ENCODE results near the gene TBL1XR1.
"Not testable (repeated sequence)": the region's sequence is repeated elsewhere in the genome, so short reads cannot be mapped to it uniquely, and the experiment has no call there.

The TBL1XR1 gene

GRCh38 chr3:177208223-177208622, 10.9 kb upstream of the TBL1XR1 start:
- no peak for DNase-seq

GRCh38 chr3:177206936-177207335, 9.7 kb upstream of the TBL1XR1 start:
- no peak for DNase-seq

- DNase-seq, result no peak
These were observed 6.6 kb upstream of the TBL1XR1 start for GRCh38 chr3:177203689-177204395.

- not testable (repeated sequence) for DNase-seq
These were observed 5.7 kb upstream of the TBL1XR1 start for GRCh38 chr3:177203016-177203415.

- DNase-seq, result no peak
These were observed 4.6 kb upstream of the TBL1XR1 start for GRCh38 chr3:177201700-177202397.

GRCh38 chr3:177199206-177199760, 2.0 kb upstream of the TBL1XR1 start:
- no peak for DNase-seq

- peak in 1 of 2 experiments; percentile 61 for DNase-seq
These were observed 612 bp upstream of the TBL1XR1 start for GRCh38 chr3:177197727-177198460.

- DNase-seq, result peak; percentile 45 to 48
These were observed 734 bp downstream of the TBL1XR1 start for GRCh38 chr3:177196456-177197040.

- DNase-seq, result peak in 1 of 2 experiments; percentile 32
These were observed 1.2 kb downstream of the TBL1XR1 start for GRCh38 chr3:177196008-177196455.

GRCh38 chr3:177195242-177195991, 1.9 kb downstream of the TBL1XR1 start:
- peak; percentile 35 to 55 for DNase-seq

GRCh38 chr3:177194299-177194698, 3.0 kb downstream of the TBL1XR1 start:
- DNase-seq, result no peak

GRCh38 chr3:177193688-177194268, 3.5 kb downstream of the TBL1XR1 start:
- no peak for DNase-seq

GRCh38 chr3:177193275-177193674, 4.0 kb downstream of the TBL1XR1 start:
- not testable (repeated sequence) for DNase-seq

GRCh38 chr3:177190756-177191681, 6.3 kb downstream of the TBL1XR1 start:
- DNase-seq, result no peak

- not testable (repeated sequence) for DNase-seq
These were observed 7.1 kb downstream of the TBL1XR1 start for GRCh38 chr3:177190184-177190583.

- DNase-seq, result not testable (repeated sequence)
These were observed 9.0 kb downstream of the TBL1XR1 start for GRCh38 chr3:177188325-177188724.

GRCh38 chr3:177186306-177186705, 11.0 kb downstream of the TBL1XR1 start:
- no peak for DNase-seq

GRCh38 chr3:177185035-177185574, 12.2 kb downstream of the TBL1XR1 start:
- no peak for DNase-seq

GRCh38 chr3:177184602-177185001, 12.7 kb downstream of the TBL1XR1 start:
- DNase-seq, result not testable (repeated sequence)

GRCh38 chr3:177182352-177182751, 14.9 kb downstream of the TBL1XR1 start:
- DNase-seq, result no peak

All from NCI-H446 (cell line).